Stimulated activated CD4-positive, alpha-beta T cell treated with anti-CD3 and anti-CD28 coated beads, Interleukin-4, amount 100 ng/mL, for 48 hours (primary cell): ENCODE results near the gene WDR86.
A peak's percentile ranks its signal among the peaks of the same experiment; 100 is the strongest.

Experiments used
- DNase-seq, 2 donors: peaks; one replicate each; pipeline ENCODE4 v3.0.0-alpha.2; 2020; ENCODE audit warnings: low read depth in 2 of 2

Gene WDR86

DNA sequence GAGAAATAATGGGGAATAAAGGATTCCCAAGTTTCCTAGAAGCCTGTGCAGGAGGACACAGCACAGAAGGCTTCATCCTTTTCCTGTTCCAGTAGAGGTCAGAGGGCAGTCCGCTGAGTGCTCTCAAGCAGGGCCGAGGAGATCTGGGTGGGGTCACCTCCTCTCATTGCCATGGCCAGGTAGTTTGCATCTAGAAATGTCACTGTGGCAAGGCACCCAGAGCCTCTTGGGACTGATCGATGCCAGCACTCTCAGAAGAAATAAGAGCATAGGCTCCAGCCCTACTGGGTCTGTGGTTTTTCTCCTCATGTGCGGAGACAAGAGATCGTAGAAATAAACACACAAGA is 60.4 kb downstream of the WDR86 start:
- DNase-seq = no peak

GRCh38 chr7:151348970-151349369 is 60.9 kb downstream of the WDR86 start:
- no peak for DNase-seq

DNA sequence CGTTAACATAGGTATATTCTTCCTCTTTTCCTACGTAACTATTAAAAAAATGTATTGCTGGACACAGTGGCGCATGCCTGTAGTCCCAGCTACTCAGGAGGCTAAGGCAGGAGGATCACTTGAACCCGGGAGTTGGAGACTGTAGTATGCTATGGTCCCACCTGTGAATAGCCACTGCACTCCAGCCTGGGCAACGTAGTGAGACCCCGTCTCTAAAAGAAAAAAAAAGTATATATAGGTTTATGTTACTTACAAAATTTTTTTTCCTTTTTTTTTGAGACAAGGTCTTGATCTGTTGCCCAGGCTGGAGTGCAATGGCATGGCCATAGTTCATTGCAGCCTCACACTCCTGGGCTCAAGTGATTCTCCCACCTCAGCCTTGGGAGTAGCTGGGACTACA is 62.6 kb downstream of the WDR86 start:
- DNase-seq = no peak

DNA sequence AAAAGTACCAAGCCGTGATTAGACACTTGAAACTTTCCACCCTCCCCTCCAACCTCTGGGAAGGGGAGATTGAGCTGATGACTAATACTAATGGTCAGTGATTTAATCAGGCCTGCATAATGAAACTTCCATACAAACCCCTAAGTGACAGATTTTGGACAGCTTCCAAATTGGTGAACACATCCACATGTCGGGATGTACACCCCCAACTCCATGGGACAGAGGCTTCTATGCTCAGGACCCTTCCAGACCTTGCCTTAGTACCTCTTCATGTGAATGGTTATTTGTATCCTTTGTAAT is 63.4 kb downstream of the WDR86 start:
- DNase-seq = no peak

DNA sequence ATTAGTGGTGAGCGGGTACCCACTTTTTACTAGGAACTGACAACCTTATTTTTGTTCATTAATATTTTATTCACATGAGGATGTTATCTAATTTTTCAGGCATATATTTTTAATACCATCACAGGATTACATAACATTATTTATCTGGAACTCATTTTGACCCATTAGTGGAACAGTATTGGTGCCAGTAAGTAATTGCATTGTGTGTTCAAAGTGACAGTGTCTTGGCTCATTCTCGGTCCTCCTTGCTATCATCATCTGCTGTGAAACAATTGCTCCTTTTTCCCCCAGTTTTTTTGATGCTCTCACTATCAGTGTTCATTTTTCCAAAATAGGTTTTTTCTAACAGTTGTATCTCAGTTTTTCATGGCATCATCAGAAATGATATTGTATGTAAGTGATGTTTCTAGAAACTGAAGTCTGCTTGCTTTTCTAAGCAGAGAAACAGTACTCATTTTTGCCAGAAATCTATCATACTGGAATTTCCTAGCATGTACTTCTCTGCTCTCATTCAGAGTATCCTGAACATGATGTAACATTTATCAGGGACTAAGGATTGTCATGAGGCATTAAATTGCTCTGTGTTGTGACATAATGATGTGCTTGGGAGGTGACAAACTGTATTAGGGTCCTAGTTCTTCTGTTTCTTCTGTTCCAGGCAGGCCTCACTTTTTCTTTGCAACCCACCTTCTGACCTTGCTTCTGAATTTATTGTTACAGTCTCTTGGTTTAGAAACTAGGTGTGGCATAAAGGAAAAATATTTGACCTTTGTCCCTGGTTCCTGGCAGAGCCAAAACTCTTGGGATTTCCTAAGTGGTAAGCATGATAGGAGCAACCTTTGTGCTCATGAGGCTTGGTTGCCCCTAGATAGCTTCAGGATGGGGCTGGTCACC is 64.0 kb downstream of the WDR86 start:
- DNase-seq = no peak

- no peak for DNase-seq
Measured at GRCh38 chr7:151343516-151343915, 66.3 kb downstream of the WDR86 start.

DNA sequence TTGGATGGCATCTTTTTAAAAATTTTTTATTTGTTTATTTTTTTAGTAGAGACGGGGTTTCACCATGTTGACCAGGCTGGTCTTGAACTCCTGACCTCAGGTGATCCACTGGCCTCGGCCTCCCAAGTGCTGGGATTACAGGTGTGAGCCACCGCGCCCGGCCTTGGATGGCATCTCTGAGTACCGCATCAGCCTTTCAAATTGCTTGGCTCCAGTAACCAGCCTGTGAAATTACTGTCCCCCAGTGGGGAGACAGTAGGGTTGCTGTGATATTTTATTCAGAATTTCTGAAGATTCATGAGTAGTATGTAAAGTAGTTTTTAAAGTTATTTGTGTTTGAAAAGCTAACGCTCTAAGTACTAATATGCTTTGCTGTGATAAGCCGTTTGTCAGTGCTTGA is 67.0 kb downstream of the WDR86 start:
- no peak for DNase-seq

DNA sequence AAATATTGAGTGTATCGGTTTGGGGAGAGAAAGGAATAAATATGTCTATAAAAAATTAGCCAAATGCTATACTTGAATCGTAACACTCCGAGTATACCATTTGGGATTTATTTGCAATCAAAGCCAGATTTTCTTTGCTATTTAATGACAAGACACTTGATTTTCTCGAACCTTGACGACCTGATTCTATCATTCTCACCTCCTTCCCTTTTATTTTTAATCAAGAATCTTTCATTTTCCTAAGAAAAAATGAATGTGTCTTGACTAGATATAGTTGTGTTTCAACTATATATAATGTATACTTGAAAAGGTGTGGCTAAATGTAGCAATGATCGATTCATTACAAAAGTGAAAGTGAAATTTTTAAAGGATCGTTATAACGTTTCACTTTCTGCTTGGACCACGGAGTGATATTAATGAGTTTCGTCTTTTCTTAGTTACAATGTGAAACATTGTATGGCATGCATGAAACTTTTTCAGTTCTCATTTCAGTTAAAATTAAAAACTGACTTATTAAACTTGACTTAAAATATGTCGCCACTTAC is 67.7 kb downstream of the WDR86 start:
- DNase-seq = no peak

DNA sequence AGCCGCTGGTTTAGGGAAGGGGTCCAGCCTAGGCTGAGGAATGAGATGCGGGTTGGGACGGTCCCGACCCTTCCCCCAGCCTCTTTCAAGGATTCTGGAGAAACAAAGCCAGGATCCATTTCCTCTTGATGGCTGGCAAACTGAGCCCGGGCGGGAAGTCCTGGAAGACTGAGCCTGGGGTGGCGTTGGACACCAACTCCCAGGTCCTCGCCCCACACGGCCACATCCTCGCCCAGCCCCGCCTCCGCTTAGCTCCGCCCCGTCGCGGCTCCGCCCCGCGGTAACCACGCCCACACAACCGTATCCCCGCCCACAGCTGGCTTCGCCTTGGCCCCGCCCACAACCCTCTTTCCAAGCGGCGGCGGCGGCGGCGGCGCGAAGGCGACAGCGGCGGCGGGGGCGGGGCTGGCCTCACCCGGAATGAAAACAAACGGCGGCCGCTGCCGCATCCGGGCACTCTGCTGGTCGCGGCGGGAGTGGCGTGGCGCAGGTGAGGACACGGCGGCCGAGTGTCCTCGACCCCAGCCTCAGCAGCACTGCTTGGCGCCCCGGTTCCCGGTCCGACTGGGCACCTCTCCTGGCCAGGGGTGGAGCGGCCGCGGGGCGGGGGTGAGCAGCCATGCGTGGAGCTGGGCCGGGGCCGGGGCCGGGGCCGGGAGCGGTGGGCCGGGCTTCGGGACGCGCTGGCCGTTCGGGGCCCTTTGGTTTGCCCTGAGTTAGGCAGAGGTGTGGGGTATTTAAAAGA is 68.3 kb downstream of the WDR86 start, which contains the start of gene NUB1:
NUB1 (plus strand) TSS at position 456 of the 745 bp plus-strand sequence. CDS start 3,538 bp downstream, outside the sequence.
- DNase-seq = peak; percentile 89 to 96

- DNase-seq = no peak
Measured at GRCh38 chr7:151340794-151341356, 69.0 kb downstream of the WDR86 start.

DNA sequence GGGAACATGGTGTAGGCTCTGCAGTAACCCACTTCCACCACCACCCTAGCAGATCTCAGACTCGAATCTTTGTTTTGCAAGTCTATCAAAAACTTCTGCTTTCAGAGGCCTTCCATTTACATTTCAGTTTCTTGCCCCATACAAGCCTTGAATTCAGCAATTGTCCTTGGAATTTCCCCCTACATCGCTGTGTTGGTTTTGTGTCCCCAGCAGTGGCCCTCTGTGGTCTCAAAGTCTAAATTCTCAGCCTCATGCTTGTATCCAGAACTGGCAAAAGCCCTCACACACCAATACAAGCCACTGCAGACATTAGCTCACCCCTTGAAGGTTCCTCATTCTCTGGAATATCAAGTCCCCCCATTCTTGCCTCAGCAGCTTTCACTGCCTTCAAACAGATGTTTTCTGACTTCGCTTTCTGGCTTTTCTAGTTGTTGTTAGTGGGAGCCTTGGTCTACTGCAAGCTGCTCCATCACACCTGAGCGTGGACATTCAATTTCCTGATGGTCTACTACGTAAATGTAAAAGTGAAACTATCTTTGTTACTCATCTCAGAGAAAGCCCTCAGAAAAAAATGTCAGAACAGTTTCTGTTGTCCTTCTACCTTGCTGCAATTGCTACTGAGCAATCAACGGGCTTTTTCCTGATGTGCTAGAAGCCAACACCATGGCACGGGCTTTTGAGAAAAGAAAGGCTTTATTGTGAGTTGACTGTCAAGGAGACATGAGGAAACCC is 70.0 kb downstream of the WDR86 start:
- no peak for DNase-seq

GRCh38 chr7:151338809-151339208 is 71.0 kb downstream of the WDR86 start:
- no peak for DNase-seq

DNA sequence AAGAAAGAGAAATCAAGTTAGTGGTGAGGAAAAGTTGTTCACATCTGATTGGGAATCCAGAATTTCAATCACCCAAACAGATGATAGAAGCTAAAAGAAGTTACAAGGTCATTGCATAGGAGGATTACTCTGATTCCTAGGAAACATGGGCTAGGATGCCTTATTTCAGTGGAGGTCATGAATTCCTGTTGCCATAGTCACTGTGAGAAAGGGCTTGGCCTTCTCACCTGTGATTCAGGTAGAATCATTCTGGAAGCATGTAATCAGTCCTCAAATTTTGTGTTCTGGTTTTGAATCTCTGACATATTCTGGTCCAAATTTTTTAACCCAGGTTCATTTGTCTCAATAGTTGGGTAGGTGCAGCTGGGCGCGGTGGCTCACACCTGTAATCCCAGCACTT is 72.5 kb downstream of the WDR86 start:
- DNase-seq = no peak

GRCh38 chr7:151336027-151336708 is 73.7 kb downstream of the WDR86 start:
- no peak for DNase-seq

DNA sequence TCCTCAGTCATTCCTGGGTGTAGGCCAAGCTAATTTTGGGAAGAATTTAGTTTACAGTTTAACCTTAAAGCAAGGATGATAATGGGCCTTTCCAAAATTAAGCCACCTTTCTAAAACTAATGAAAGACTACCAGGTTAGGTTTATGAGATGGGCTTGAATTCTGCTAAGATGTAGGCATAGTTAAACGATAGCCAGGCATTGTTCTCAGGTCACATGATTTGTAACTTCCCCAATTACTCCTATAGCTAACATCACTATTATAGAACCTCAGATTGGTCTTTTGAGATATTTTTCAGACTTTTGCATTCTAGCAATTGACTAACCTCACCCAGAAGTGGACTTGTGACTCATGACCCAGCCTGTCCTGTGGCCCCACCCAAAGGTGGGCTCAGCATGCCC is 75.2 kb downstream of the WDR86 start:
- no peak for DNase-seq
